PC-9 (cell line): ENCODE measurements around the gene IMMP2L. TPM values are rescaled to one million over a fixed set of nuclear protein-coding genes. Genes with fewer than 3 reads are reported as not detected.

Experiments used
- BruUV-seq: library from RNA; stranded (reverse); fragments of 400-500 nt; replicated peaks from 2 replicates; lab custom pipeline; 2021; lab: Mats Ljungman, UMichigan
- CTCF ChIA-PET: fragments of 300-600 bp; sonication (Branson Sonifier 250); formaldehyde crosslinking; loops from one replicate; lab custom pipeline; 2022; ENCODE audit warnings: antibody characterized with exemption; lab: Charles Lee
- POLR2A ChIA-PET: fragments of 300-600 bp; sonication (Branson Sonifier 250); formaldehyde crosslinking; loops from one replicate; lab custom pipeline; 2022; ENCODE audit warnings: antibody characterized with exemption; ENCODE audit not compliant: unreplicated experiment; lab: Charles Lee
- DNase-seq, 2 experiments: peaks; one replicate each; pipeline versions ENCODE4 v3.0.0 to v3.0.0-alpha.2; 2015 to 2022; ENCODE audit warnings: mixed read lengths in 1 of 2
- H2AFZ ChIP-seq: fragments of 200-600 bp; sonication (generic); 2 replicates; pipeline ENCODE4 v1.8.1; 2017; ENCODE audit warnings: antibody characterized with exemption
- H3F3A ChIP-seq: fragments of 200-600 bp; sonication (generic); 2 replicates; pipeline ENCODE4 v1.8.1; 2017; ENCODE audit warnings: antibody characterized with exemption, mild to moderate bottlenecking, low read depth; ENCODE audit not compliant: insufficient read depth
- H3K27ac ChIP-seq: fragments of 200-600 bp; sonication (generic); 2 replicates; pipeline ENCODE4 v1.6.1; 2016; ENCODE audit warnings: mixed run types
- H3K27me3 ChIP-seq: fragments of 200-600 bp; sonication (generic); 2 replicates; pipeline ENCODE4 v1.6.1; 2016; ENCODE audit warnings: low read depth, mixed run types; ENCODE audit not compliant: insufficient read depth
- H3K36me3 ChIP-seq: fragments of 200-600 bp; sonication (generic); 2 replicates; pipeline ENCODE4 v1.6.1; 2016; ENCODE audit warnings: low read depth, mixed run types
- H3K4me1 ChIP-seq: fragments of 200-600 bp; sonication (generic); replicated peaks from 2 replicates; pipeline ENCODE4 v1.6.1; 2016; ENCODE audit warnings: mixed run types; ENCODE audit not compliant: insufficient read depth
- H3K4me2 ChIP-seq: fragments of 200-600 bp; sonication (generic); 2 replicates; pipeline ENCODE4 v1.6.1; 2017; ENCODE audit warnings: mixed run types
- H3K4me3 ChIP-seq: fragments of 200-600 bp; sonication (generic); 2 replicates; pipeline ENCODE4 v1.6.1; 2016; ENCODE audit warnings: mixed run types
- H3K79me2 ChIP-seq: fragments of 200-600 bp; sonication (generic); 2 replicates; pipeline ENCODE4 v1.6.1; 2017; ENCODE audit warnings: low read depth, mixed run types
- H3K9me2 ChIP-seq: fragments of 200-600 bp; sonication (generic); 2 replicates; pipeline ENCODE4 v1.8.1; 2017; ENCODE audit warnings: mild to moderate bottlenecking; ENCODE audit not compliant: insufficient read depth
- H3K9me3 ChIP-seq: fragments of 200-600 bp; sonication (generic); 2 replicates; pipeline ENCODE4 v1.8.1; 2016; ENCODE audit warnings: low read depth; ENCODE audit not compliant: insufficient read depth
- H4K20me1 ChIP-seq: fragments of 200-600 bp; sonication (generic); 2 replicates; pipeline ENCODE4 v1.8.1; 2017; ENCODE audit not compliant: insufficient read depth
- CTCF ChIP-seq: fragments of 200-600 bp; sonication (generic); conservative IDR thresholded peaks from 2 replicates; pipeline ENCODE4 v1.6.1; 2017; ENCODE audit warnings: mixed run types, antibody characterized with exemption, mild to moderate bottlenecking, moderate library complexity
- EZH2 ChIP-seq: fragments of 200-600 bp; sonication (generic); IDR thresholded peaks from 2 replicates; pipeline ENCODE4 v1.8.0; 2017; ENCODE audit warnings: antibody characterized with exemption, low read depth
- intact Hi-C: fragments of 100-400 bp; cut with micrococcal nuclease; formaldehyde crosslinking; loops from one replicate; pipeline ENCODE4 v1.10.0; 2022; ENCODE audit not compliant: unreplicated experiment
- total RNA-seq: library from RNA; stranded (reverse); gene quantifications from 2 replicates; pipeline ENCODE4 v1.2.3, GENCODE V29; 2021

IMMP2L gene
- total RNA-seq, 1 experiment from 2014 or later, result 40.5 TPM

GRCh38 chr7:110962826-110963225, 599.5 kb downstream of the IMMP2L start:
- no peak for DNase-seq
- ChIA-PET CTCF (no interaction called here), POLR2A (no interaction called here)
- Histone ChIP-seq H3K4me2 (no peak overlapping the region), H3K9me2 (peaks cover 3% of the 10 kb centered on the region; the same call in 1 of the 2 replicates), H3K9me3 (no peaks in the 10 kb centered on the region), H3K4me1 (no peaks in the 10 kb centered on the region), H3K4me3 (no peak overlapping the region), H3K36me3 (no peaks in the 10 kb centered on the region), H3K79me2 (no peaks in the 10 kb centered on the region), H2AFZ (no peak overlapping the region), H3F3A (no peaks in the 10 kb centered on the region), H3K27me3 (no peaks in the 10 kb centered on the region), H3K27ac (no peak overlapping the region), H4K20me1 (no peaks in the 10 kb centered on the region)
- BruUV-seq, result no TSS peak
- intact Hi-C loops, result no loop called here
- no peak for TF ChIP-seq CTCF
- TF ChIP-seq EZH2, result no peak

GRCh38 chr7:110962374-110962773, 599.9 kb downstream of the IMMP2L start:
- H3K4me3 ChIP-seq, result no peak overlapping the region
- CTCF ChIA-PET, result no interaction called here
- peaks cover 3% of the 10 kb centered on the region; the same call in 1 of the 2 replicates for H3K9me2 ChIP-seq
- BruUV-seq, result no TSS peak
- H3K79me2 ChIP-seq, result no peaks in the 10 kb centered on the region
- intact Hi-C loops, result no loop called here
- TF ChIP-seq EZH2, result no peak
- TF ChIP-seq CTCF, result no peak
- H3F3A ChIP-seq, result no peaks in the 10 kb centered on the region
- POLR2A ChIA-PET, result no interaction called here
- H3K36me3 ChIP-seq, result no peaks in the 10 kb centered on the region
- no peaks in the 10 kb centered on the region for H4K20me1 ChIP-seq
- no peaks in the 10 kb centered on the region for H3K27me3 ChIP-seq
- no peaks in the 10 kb centered on the region for H3K9me3 ChIP-seq
- H3K4me1 ChIP-seq, result no peaks in the 10 kb centered on the region
- no peak overlapping the region for H3K27ac ChIP-seq
- no peak overlapping the region for H3K4me2 ChIP-seq
- DNase-seq, result no peak
- no peak overlapping the region for H2AFZ ChIP-seq

GRCh38 chr7:110960811-110961210, 601.5 kb downstream of the IMMP2L start:
- no peaks in the 10 kb centered on the region for H4K20me1 ChIP-seq
- no peak for DNase-seq
- H3F3A ChIP-seq, result no peaks in the 10 kb centered on the region
- H3K36me3 ChIP-seq, result no peaks in the 10 kb centered on the region
- no peaks in the 10 kb centered on the region for H3K27me3 ChIP-seq
- ChIA-PET CTCF (no interaction called here), POLR2A (interaction anchor here (0.6 kb wide), 1 partner anchor 37 kb away, joined by 6 read pairs; no protein-coding TSS in a partner anchor)
- H3K4me1 ChIP-seq, result no peaks in the 10 kb centered on the region
- intact Hi-C loops, result no loop called here
- H3K4me2 ChIP-seq, result no peak overlapping the region
- H3K27ac ChIP-seq, result no peak overlapping the region
- BruUV-seq, result no TSS peak
- no peaks in the 10 kb centered on the region for H3K9me3 ChIP-seq
- no peak overlapping the region for H2AFZ ChIP-seq
- H3K9me2 ChIP-seq, result peaks cover 3% of the 10 kb centered on the region; the same call in 1 of the 2 replicates
- H3K4me3 ChIP-seq, result no peak overlapping the region
- no peak for TF ChIP-seq EZH2
- TF ChIP-seq CTCF, result no peak
- H3K79me2 ChIP-seq, result no peaks in the 10 kb centered on the region
